Measurements from ENCODE around the gene MYBPC2.

The MYBPC2 gene

GRCh38 chr19:50481351-50482149 is 48.9 kb downstream of the MYBPC2 start:
- DNase-seq (ENCODE audit: low read depth) = no peak

DNA sequence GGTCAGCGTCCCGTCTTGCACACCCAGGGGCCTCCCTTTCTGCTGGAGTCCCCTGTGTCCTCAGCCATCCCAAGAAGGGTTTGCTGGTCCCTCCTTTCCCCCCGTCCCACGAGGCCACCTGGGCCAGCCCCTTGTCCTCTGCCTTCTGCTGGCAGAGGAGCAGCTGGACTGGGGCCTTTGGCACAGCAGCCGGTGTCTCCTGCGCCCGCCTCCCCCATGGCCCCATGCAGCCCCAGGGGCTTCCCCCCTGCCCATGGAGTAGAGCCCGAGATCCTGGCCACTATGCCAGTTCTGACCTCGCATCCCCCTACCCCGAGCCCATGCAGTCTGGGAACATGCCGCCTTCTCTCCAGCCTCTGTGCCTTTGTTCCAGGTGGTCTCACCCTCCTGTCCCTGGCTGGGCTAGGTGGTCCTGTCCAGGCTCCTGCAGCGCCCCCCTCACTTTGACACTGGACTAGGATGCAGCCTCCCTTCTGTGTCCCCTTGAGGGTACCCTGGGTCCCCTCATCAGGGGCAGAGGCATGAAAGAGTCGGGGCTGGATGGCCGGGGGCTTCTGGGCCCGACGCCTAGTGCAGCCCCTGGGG is 49.7 kb downstream of the MYBPC2 start:
- no peak for DNase-seq (ENCODE audit: low read depth)

DNA sequence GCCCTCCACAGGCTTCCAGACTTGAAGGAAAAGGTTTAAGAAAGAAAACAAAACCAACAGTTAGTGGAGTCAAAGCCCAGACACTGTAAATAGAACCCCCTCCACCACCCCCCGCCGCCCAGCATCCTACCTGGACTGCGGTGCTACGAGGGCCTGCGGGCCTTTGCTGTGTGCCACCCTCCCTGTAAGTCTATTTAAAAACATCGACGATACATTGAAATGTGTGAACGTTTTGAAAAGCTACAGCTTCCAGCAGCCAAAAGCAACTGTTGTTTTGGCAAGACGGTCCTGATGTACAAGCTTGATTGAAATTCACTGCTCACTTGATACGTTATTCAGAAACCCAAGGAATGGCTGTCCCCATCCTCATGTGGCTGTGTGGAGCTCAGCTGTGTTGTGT is 50.2 kb downstream of the MYBPC2 start:
- DNase-seq (ENCODE audit: low read depth) = no peak

GRCh38 chr19:50485284-50485955 is 52.7 kb downstream of the MYBPC2 start:
- DNase-seq (ENCODE audit: low read depth) = no peak

DNA sequence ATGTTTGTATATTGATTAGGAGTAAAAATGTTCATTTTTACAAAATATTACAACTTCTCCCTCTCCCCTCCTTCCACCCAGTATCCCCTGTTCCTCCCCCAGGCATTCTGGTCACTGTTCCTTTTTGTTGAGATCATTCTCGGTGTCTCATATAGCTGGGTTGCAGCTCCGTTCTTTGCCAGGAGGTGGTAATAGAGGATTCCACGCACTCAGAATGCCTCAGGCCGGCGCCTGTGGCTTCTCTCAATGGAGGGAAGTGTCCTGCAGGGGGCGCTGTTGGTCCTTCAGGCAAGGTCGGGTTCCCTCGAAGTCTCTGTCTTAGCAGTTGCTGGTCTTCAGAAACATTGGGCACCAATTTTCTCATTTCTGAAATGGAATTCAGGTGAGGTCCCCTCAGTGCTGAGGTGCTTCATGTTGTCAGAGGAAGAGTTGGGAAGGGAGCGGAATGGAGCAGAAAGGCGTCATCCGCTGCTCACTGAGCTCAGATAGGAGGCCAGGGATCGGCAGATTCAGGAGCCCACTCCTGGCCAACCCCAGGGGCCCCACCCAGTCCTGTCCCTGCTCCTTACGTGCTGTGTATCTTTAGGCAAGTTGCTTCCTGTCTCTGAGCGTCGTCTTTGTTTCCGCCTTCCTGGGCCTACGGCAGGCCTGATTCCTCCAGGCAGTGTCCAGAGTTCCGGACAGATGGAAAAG is 54.3 kb downstream of the MYBPC2 start:
- DNase-seq (ENCODE audit: low read depth) = no peak

DNA sequence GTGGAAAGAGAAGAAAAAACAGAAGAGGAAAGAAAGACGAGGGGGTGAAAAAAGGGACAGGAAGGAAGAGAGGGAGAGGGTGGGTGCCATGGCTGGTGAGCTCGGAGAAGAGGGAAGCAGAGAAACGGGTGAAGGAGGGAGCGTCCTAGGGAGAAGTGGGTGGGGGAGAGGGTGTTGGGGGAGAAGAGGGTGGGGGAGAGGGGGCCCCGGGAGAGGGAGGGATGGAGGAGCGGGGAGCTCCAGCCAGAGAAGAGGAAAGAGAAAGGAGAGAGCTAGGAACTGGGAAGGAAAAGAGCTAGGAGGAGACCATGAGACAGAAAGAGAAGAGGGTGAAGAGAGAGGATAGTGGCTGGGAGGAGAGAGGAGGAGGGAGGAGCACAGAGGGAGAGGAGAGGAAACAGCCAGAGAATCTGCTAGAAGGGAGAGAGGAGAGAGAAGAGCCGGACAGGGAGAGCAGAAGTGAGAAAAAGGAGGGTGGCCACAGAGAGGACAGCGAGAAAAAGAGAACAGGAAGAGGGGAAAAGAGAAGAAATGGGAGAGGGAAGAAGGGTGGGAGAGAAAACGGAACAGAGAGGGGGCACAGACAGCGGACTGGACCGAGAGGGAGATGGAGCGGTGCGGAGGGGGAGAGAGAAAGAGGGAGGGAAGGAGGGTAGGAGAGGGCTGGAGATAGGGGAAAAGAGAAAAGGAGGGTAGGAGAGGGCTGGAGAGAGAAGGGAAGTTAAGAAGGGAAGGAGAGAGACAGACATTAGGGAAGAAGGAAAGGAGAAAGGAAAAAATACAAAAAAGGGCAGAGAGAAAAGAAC is 55.9 kb downstream of the MYBPC2 start:
- no peak for DNase-seq (ENCODE audit: low read depth)

DNA sequence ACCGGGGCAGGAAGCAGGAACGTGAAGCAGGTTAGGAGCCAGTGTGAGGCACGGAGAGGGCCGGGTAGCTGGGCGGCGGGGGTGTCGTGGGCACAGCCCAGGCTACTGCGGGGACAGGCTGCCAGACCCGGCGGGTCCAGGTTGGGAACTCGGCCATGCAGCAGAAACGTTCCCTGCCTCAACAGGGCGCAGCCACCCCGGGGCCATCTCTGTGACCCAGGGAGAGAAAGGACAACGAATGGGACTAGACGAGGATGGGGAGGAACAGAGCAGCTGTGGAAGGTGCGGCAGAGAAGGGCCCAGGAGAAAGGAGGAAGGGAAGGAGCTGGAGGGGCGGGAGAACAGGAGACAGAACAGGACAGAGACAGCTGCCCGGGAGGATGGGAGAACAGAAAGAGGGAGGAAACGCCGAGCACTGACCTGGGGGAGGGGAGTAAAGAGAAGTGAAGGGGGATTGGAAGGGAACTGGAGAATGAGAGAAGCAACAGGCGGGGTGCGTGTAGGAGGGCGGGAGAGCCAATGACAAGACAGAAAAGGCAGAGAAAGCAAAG is 56.8 kb downstream of the MYBPC2 start:
- DNase-seq (ENCODE audit: low read depth) = no peak

- DNase-seq (ENCODE audit: low read depth) = no peak
Measured at GRCh38 chr19:50490411-50490811, 57.7 kb downstream of the MYBPC2 start.

DNA sequence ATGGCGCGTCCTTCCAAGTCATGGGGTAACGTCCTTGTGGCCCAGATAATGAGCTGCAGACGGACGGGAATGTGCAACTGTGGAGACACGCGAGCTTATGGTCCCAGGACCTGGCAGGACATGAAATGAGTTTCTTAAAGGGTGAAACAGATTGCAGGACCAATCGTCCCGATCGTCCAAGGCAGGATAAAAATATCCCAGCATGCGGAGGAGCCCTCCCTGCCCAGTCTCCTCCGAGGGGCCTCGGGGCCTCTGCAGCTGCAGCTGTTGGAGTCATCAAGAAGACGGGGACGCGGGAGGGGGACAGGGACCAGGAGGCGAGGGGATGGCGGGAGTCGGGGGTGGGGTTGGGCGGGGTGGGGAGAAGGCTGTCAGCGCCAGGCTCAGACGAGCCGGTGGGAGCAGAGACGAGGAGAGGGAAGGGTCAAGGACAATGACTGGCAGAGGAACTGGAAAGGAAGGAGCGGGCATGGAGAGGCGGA is 58.3 kb downstream of the MYBPC2 start:
- DNase-seq (ENCODE audit: low read depth) = no peak

- no peak for DNase-seq (ENCODE audit: low read depth)
Measured at GRCh38 chr19:50492303-50493052, 59.8 kb downstream of the MYBPC2 start.

DNA sequence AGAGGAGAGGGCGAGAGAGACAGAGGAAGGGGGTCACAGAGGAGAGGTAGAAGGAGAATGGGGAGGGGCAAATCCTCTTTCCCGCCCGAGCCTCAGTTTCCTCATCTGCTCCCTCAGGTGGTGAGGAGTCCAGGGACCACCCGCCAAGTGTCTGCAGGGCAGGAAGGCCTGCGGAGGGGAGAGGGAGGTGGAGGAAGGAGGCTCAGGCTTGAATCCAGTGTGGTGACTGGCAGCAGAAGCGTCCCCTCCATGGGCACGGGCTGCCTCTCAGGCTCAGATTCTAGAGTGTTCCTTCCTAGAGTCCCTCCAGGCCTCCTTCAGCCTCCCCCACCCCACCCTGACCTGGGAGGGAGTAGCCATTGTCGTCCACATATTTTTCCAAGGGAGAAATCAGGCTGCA is 60.5 kb downstream of the MYBPC2 start:
- DNase-seq (ENCODE audit: low read depth) = no peak

DNA sequence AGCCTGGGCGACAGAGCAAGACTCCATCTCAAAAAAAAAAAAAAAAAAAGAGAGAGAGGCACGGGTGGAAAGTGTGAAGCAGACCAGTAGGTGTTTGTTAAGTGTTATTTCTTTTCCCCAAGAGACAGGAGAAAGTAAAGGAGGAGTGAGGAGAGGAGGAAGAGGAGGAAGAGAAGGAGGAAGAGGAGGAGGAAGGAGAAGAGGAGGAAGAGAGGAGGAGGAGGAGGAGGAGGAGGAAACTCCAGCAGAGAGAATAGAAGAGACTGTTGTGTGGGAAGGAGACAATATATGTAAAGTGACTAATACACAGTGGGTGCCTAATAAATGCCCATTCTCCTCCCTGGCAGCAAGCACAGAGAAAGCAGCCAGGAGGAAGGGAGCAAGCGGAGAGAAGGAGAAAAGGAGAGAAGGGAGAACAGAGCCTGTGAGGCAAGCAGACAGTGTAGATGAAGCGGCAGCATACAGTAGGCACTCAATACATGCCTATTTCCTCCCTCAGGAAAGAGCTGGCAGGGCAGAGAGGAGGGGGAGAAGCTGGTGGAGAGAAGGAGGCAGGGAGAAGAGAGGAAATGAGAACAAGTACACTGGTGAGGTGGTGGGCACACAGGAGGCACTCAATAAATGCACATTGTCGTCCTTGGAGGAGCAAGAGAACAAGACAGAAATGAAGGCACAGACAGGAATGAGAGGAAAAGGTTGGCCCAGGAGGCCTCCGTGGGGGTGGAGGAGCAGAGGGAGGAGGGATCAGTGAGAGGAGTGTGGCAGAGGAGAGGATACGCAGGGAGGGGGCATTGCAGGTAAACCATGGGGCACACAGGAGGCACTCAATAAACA is 61.7 kb downstream of the MYBPC2 start:
- no peak for DNase-seq (ENCODE audit: low read depth)

- no peak for DNase-seq (ENCODE audit: low read depth)
Measured at GRCh38 chr19:50495020-50495531, 62.4 kb downstream of the MYBPC2 start.

GRCh38 chr19:50496189-50497021 is 63.7 kb downstream of the MYBPC2 start:
- no peak for DNase-seq (ENCODE audit: low read depth)

- no peak for DNase-seq (ENCODE audit: low read depth)
Measured at GRCh38 chr19:50497022-50497405, 64.3 kb downstream of the MYBPC2 start.

DNA sequence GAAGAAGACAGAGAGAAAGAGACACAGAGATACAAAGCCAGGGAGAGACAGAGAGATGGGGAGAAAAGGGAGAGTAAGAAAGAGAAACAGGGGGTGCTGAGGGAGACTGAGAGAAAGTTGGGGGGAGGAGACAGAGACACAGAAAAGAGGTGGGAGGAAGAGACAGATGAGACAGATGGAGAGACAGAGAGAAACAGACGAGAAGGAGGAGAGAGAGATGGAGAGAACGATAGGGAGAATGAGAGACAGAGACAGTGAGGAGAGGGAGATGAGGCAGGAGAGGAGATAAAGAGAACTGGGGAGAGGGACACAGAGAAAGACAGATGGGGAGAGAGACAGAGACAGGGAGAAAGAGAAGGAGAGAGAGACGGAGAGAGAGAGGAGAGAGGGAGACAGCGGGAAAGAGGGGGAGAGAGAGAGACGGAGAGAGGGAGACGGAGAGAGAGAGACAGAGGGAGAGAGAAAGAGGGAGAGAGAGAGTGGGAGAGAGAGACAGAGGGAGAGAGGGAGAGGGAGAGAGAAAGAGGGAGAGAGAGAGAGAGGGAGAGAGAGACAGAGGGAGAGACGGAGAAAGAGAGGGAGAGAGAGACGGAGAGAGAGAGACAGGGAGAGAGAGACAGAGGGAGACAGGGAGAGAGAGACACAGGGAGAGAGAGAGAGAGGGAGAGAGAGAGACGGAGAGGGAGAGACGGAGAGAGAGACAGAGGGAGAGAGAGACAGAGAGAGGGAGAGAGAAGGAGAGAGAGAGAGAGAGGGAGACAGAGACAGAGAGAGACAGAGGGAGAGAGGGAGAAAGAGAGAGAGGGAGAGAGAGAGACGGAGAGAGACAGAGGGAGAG is 65.7 kb downstream of the MYBPC2 start:
- no peak for DNase-seq (ENCODE audit: low read depth)

DNA sequence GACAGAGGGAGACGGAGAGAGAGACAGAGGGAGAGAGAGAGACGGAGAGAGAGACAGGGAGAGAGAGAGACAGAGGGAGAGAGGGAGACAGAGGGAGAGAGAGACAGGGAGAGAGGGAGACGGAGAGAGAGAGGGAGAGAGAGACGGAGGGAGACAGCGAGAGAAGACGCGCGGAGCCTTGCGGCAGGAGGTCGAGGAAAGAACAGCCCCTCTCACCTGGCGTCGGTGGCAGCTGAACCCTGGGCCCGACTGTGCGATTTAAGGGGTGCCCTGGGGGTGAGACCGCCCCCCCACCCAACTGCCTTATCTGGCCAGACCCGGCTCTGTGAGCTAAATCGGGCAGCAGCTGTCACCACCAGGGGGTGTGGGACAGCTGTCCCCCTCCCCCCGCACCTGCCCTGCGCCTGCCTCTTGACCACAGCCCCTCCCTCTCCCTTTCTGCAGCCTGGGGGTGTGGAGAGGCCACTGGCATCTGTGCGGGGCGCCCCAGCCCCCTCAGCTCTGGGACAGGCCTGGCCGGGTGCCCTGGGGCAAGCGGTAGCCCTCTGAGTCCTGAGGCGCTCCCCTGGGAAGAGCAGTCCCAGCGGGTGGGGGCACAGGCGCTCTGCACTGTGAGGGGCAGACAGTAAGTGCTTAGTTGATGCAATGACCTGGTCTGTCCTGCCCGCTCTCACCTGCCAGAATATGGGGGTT is 67.5 kb downstream of the MYBPC2 start:
- DNase-seq (ENCODE audit: low read depth) = no peak

Measured in GM04503 (cell line).